ENCODE data around the gene GALNT8.

The GALNT8 gene

GRCh38 chr12:4685317-4685716, 34.9 kb upstream of the GALNT8 start:
- no peaks in the 10 kb centered on the region for H3K27me3 ChIP-seq (ENCODE audit: control insufficient read depth, low read length)
- no peaks in the 10 kb centered on the region for H4K20me1 ChIP-seq (ENCODE audit: control insufficient read depth, insufficient read depth, low read depth, low read length)
- no peak for TF ChIP-seq CTCF (IDR thresholded peaks at IDR 0.05; ENCODE audit: low read depth, low read length, poor library complexity, severe bottlenecking)
- no peak for TF ChIP-seq EZH2phosphoT487 (IDR thresholded peaks at IDR 0.05; ENCODE audit: borderline replicate concordance, low read length)
- peaks cover 45% of the 10 kb centered on the region for H3K36me3 ChIP-seq (ENCODE audit: control insufficient read depth, low read length)
- 0 out of 2 replicates have a peak, but pooled peaks cover 3% of the 10 kb centered on the region for H3F3A ChIP-seq (ENCODE audit: control insufficient read depth, insufficient read depth)
- no peak overlapping the region for H3K4me2 ChIP-seq (ENCODE audit: low read length)
- H3K4me3 ChIP-seq (ENCODE audit: low read length): no peak overlapping the region
- H3K79me2 ChIP-seq (ENCODE audit: control insufficient read depth, low read length): no peaks in the 10 kb centered on the region
- H3K9me3 ChIP-seq (ENCODE audit: control insufficient read depth, insufficient read depth, low read length): no peaks in the 10 kb centered on the region
- H3K9me2 ChIP-seq (replicated peaks; ENCODE audit: control insufficient read depth, low read length): no peaks in the 10 kb centered on the region
- no peak overlapping the region for H3K27ac ChIP-seq (ENCODE audit: low read depth, low read length)
- H3K4me1 ChIP-seq (ENCODE audit: control insufficient read depth, low read length): no peaks in the 10 kb centered on the region

- no peak for TF ChIP-seq CTCF (IDR thresholded peaks at IDR 0.05; ENCODE audit: low read depth, low read length, poor library complexity, severe bottlenecking)
- TF ChIP-seq EZH2phosphoT487 (IDR thresholded peaks at IDR 0.05; ENCODE audit: borderline replicate concordance, low read length): no peak
- Histone ChIP-seq H3K4me3 (ENCODE audit: low read length) (no peak overlapping the region), H3K36me3 (ENCODE audit: control insufficient read depth, low read length) (peaks cover 15% of the 10 kb centered on the region), H3K4me2 (ENCODE audit: low read length) (no peak overlapping the region), H3K27ac (ENCODE audit: low read depth, low read length) (no peak overlapping the region), H3K4me1 (ENCODE audit: control insufficient read depth, low read length) (no peaks in the 10 kb centered on the region), H3K79me2 (ENCODE audit: control insufficient read depth, low read length) (no peaks in the 10 kb centered on the region), H3K27me3 (ENCODE audit: control insufficient read depth, low read length) (no peaks in the 10 kb centered on the region), H3K9me3 (ENCODE audit: control insufficient read depth, insufficient read depth, low read length) (no peaks in the 10 kb centered on the region), H4K20me1 (ENCODE audit: control insufficient read depth, insufficient read depth, low read depth, low read length) (no peaks in the 10 kb centered on the region), H3F3A (ENCODE audit: control insufficient read depth, insufficient read depth) (no peaks in the 10 kb centered on the region), H3K9me2 (replicated peaks; ENCODE audit: control insufficient read depth, low read length) (no peaks in the 10 kb centered on the region)
These were observed 29.4 kb upstream of the GALNT8 start for GRCh38 chr12:4690760-4691159.

DNA sequence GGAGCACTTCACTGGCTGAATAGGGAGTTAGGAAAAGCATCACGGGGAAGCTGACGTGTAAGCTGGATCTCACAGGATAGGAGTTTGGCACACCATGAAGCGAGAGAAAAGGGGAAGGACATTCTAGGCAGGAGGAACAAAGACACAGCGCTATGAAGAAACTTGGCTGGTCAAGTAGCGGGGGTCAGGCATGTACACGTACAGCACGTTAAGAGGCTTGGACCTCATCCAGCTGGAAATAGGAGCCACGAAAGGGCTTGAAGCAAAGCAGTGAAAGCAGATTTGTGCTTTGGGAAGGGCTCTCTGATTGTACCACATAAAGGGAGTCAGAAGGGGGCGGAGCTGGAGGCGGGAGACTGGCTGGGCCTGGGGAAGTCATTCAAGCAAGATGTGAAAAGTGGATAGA, 19.6 kb upstream of the GALNT8 start:
- H3K79me2 ChIP-seq (ENCODE audit: control insufficient read depth, low read length): no peaks in the 10 kb centered on the region
- no peaks in the 10 kb centered on the region for H3F3A ChIP-seq (ENCODE audit: control insufficient read depth, insufficient read depth)
- TF ChIP-seq EZH2phosphoT487 (IDR thresholded peaks at IDR 0.05; ENCODE audit: borderline replicate concordance, low read length) (no peak), CTCF (IDR thresholded peaks at IDR 0.05; ENCODE audit: low read depth, low read length, poor library complexity, severe bottlenecking) (no peak)
- no peak overlapping the region for H3K27ac ChIP-seq (ENCODE audit: low read depth, low read length)
- H4K20me1 ChIP-seq (ENCODE audit: control insufficient read depth, insufficient read depth, low read depth, low read length): no peaks in the 10 kb centered on the region
- no peaks in the 10 kb centered on the region for H3K9me3 ChIP-seq (ENCODE audit: control insufficient read depth, insufficient read depth, low read length)
- no peaks in the 10 kb centered on the region for H3K9me2 ChIP-seq (replicated peaks; ENCODE audit: control insufficient read depth, low read length)
- H3K27me3 ChIP-seq (ENCODE audit: control insufficient read depth, low read length): no peaks in the 10 kb centered on the region
- no peaks in the 10 kb centered on the region for H3K36me3 ChIP-seq (ENCODE audit: control insufficient read depth, low read length)
- no peaks in the 10 kb centered on the region for H3K4me1 ChIP-seq (ENCODE audit: control insufficient read depth, low read length)
- no peak overlapping the region for H3K4me3 ChIP-seq (ENCODE audit: low read length)
- no peak overlapping the region for H3K4me2 ChIP-seq (ENCODE audit: low read length)
